Mucosa of stomach (tissue), 1 donor: ENCODE results near the gene TASP1.

Source experiments
- H3K27me3 ChIP-seq: one replicate; pipeline ENCODE4 v1.7.0; 2013; ENCODE audit warnings: mild to moderate bottlenecking, low read length; ENCODE audit not compliant: control insufficient read depth, insufficient read depth
- H3K36me3 ChIP-seq: one replicate; pipeline ENCODE4 v1.7.0; 2013; ENCODE audit warnings: low read length; ENCODE audit not compliant: control insufficient read depth, insufficient read depth
- H3K4me1 ChIP-seq: one replicate; pipeline ENCODE4 v1.7.0; 2013; ENCODE audit warnings: mild to moderate bottlenecking, low read length; ENCODE audit not compliant: control insufficient read depth, insufficient read depth
- H3K4me3 ChIP-seq: one replicate; pipeline ENCODE4 v1.7.0; 2013; ENCODE audit warnings: low read length
- H3K9ac ChIP-seq: one replicate; pipeline ENCODE4 v1.7.0; 2013; ENCODE audit warnings: mild to moderate bottlenecking, low read length, moderate library complexity
- H3K9me3 ChIP-seq: one replicate; pipeline ENCODE4 v1.7.0; 2013; ENCODE audit warnings: mild to moderate bottlenecking, low read length, moderate library complexity; ENCODE audit not compliant: control insufficient read depth
- donor health status: Pancreatic carcinoma.

The TASP1 gene

DNA sequence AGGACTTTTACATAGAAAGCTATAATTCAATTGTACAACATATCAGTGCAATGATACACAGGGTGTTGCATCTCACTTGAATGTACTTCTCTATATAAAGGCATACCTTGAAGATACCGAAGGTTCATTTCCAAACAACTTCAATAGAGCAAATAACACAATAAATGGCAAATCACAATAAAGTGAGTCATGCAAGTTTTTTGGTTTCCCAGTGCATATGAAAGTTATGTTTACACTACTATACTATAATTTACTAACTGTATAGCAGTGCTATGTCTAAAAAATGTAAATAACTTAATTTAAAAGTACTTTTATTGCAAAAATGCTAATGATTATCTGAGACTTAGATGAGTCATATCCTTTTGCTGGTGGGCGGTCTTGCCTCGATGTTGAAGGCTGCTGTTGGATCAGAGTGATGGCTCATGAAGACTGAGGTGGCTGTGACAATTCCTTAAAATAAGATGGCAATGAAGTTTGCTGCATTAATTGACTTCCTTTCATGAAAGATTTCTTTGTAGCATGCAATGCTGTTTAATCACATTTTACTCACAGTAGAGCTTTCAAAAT, 188.8 kb downstream of the TASP1 start:
- no peaks in the 10 kb centered on the region for H3K4me1 ChIP-seq

DNA sequence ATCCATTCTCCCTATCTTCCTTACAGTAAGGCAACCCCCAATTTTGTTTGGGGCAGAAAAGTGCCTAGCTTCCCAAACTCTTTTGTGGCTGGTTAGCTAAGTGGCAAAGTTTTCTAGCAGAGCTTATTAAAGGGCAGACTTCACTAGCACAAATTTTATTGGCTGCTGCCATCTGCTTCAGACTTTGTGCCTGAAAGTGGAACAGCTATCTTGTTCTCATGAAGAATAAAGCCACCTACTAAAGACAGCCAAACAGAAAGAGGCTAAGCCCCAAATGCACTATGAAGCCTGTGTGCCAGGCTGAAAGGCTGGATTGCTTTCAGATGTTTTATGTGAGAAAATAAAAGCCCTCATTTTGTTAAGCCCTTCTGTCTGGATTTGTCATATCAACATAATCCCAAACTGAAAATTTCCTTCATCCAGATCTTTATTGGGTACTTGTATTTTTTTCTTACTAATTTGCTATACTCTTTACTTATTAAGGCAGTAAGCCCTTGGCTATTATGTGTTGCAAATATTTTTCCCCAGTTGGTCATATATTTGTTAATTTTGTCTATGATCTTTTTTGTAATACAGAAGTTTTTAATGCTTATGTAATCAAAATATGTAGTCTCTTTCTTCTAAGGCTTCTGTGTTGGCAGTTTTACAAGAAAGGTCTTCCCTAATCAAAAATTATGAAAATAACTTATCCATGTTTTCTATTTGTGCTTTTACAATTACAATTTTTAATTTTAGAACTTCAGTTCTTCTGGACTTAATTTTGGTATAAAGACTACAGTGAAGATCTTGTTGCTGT, 191.1 kb downstream of the TASP1 start:
- Histone ChIP-seq H3K36me3 (no peaks in the 10 kb centered on the region), H3K9ac (no peak overlapping the region), H3K4me3 (no peak overlapping the region), H3K9me3 (no peaks in the 10 kb centered on the region), H3K4me1 (no peaks in the 10 kb centered on the region), H3K27me3 (no peaks in the 10 kb centered on the region)

More for the DNA sequence above, 188.8 kb downstream of the TASP1 start:
- H3K36me3 ChIP-seq, result no peaks in the 10 kb centered on the region
- H3K27me3 ChIP-seq, result no peaks in the 10 kb centered on the region
- no peak overlapping the region for H3K4me3 ChIP-seq
- H3K9ac ChIP-seq, result no peak overlapping the region
- H3K9me3 ChIP-seq, result no peaks in the 10 kb centered on the region

DNA sequence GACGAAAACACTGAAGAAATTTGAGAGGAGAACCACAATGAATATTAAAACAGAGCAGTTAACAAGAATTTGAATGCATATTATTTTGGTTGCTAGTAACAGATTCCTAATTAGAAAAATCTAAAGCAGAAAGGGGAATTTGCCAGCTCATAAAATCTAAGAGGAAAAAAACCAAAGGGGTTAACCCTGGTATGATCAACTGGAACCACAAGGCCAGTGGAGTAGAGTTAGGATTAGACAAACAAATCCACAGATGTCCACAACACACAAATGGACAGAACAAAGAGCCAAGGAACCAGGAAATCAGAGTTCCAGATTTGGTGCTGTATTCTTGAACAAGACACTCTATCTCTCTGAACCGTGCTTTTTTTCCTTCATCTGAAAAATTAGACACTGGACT, 195.0 kb downstream of the TASP1 start:
- Histone ChIP-seq H3K27me3 (no peaks in the 10 kb centered on the region), H3K36me3 (no peaks in the 10 kb centered on the region), H3K9ac (no peak overlapping the region), H3K9me3 (no peaks in the 10 kb centered on the region), H3K4me3 (no peak overlapping the region), H3K4me1 (no peaks in the 10 kb centered on the region)

DNA sequence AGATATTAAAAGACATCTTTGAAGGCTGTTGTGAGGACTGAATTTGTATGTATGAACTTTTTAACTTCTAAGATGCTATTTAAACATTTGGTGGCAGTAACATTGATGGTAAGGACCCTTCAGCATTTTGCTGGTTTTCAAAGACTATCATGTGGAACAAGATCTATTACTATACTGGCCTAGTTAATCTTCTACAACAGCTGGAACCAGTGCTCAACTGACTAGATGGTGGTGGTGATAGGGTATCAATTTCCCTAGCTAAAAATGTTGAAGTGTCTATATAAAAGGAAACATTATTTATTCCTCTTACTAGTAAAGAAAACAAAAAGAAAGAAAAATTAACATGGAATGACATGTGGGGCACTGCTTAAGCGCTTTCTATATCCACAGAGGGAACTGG, 195.7 kb downstream of the TASP1 start:
- H3K4me3 ChIP-seq, result no peak overlapping the region
- H3K9ac ChIP-seq, result no peak overlapping the region
- no peaks in the 10 kb centered on the region for H3K36me3 ChIP-seq
- H3K9me3 ChIP-seq, result no peaks in the 10 kb centered on the region
- no peaks in the 10 kb centered on the region for H3K27me3 ChIP-seq
- H3K4me1 ChIP-seq, result no peaks in the 10 kb centered on the region

DNA sequence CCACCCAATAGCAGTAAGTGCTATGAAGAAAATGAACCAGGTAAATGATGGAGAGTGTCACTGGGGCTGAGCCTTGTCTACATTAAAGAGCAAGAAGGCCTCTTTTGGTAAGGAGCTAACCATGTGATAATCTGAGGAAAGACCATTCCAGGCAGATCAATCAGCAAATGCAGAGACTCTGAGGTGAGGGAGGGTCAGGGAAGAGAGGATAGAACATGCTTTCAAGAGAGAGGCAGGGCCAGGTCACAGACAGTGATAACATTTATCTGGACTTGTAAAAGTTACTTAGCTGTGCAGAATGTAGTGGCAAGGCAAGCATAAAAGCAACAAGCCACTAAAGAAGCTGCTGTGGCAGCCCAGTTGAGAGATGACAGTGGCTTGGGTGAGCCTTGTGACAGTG, 197.3 kb downstream of the TASP1 start:
- Histone ChIP-seq H3K9ac (no peak overlapping the region), H3K36me3 (no peaks in the 10 kb centered on the region), H3K27me3 (no peaks in the 10 kb centered on the region), H3K4me1 (no peaks in the 10 kb centered on the region), H3K4me3 (no peak overlapping the region), H3K9me3 (no peaks in the 10 kb centered on the region)

DNA sequence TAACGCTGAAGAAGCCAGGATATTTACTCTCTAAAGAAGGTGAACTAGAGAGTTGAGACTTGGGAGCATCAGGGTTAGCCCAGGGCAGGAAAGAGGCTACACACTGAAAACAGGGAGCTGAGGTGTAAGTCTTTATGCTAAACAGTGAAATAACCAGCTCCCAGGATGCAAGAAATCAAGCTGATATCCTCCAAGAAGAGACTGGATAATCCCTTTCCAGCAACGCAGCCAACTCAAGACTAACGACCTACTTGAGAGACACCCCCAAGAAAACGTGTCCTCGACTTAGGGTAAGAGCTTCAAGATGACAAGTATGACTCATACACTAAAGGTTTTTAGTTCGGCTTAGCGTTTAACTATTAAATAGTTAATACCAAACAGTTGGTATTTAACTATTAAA, 202.2 kb downstream of the TASP1 start:
- no peaks in the 10 kb centered on the region for H3K9me3 ChIP-seq
- H3K4me3 ChIP-seq, result no peak overlapping the region
- no peaks in the 10 kb centered on the region for H3K36me3 ChIP-seq
- H3K4me1 ChIP-seq, result no peaks in the 10 kb centered on the region
- no peaks in the 10 kb centered on the region for H3K27me3 ChIP-seq
- no peak overlapping the region for H3K9ac ChIP-seq

DNA sequence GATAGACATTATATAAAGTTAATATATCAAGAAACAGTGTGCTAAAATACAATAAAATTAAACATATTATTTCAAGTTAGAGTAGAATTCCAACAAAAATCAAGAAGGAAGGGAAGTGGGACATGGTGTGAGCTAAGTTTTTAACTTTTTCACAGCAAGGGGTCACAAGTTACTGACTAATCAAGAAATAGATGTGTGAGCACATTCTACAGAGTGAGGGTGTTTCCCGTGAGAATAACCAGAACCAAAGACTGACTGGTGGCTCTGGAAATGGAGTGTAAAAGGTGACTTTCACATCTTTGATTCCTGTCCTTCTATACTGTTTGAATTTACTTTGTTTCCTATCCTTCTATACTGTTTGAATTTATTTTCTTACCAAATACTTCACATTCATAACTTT, 206.6 kb downstream of the TASP1 start:
- Histone ChIP-seq H3K4me1 (no peaks in the 10 kb centered on the region), H3K9me3 (no peaks in the 10 kb centered on the region), H3K36me3 (no peaks in the 10 kb centered on the region), H3K9ac (no peak overlapping the region), H3K27me3 (no peaks in the 10 kb centered on the region), H3K4me3 (no peak overlapping the region)

DNA sequence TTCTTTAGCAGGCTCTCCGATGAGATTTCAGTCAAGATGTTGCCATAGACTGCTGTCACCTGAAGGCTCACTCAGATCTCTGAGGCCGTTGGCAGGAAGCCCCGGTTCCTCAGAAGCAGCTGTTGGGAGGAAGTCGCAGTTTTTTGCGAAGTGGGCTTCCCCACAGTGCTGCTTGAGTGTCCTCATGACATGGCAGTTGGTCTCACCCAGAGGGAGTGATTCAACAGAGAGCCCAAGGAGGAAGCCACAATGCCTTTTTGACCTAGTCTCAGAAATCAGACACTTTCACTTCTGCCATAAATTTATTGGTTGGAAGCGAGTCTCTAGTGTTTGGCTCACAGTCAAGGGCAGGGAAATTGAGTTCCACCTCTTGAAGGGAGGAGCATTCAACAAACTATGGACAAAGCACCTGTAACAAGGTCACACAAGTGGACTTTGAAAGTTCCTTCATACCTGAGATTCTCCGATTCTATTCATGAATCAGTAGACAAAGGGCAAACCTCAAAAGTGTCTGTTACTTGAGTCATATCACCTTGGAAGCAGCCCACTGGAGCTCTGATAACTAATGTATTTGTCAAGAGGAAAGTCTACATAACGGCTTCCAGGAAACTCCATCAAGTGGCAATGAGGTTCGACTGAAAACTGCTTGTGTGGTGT, 208.3 kb downstream of the TASP1 start:
- Histone ChIP-seq H3K9ac (no peak overlapping the region), H3K4me3 (no peak overlapping the region), H3K4me1 (no peaks in the 10 kb centered on the region), H3K27me3 (no peaks in the 10 kb centered on the region), H3K36me3 (no peaks in the 10 kb centered on the region), H3K9me3 (no peaks in the 10 kb centered on the region)

DNA sequence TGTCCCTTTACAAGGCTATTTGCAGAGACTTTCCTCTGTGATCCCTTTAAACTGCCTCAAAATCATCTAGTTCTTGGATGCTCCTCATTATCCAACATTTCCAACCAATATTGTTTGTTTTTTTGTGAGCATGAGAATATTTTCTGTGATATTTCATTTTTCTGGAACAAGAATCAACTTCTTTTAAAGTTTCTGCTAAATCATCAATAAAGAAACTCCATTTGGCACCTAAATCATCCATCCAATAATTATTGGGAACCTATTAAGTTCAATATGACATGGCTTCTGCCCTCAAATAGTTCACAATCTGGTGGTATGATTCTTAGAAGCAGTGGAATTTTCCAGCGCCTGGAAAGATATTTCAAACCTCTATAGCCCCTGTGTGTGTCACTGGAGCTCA, 210.0 kb downstream of the TASP1 start:
- H3K4me1 ChIP-seq, result no peaks in the 10 kb centered on the region
- no peak overlapping the region for H3K9ac ChIP-seq
- H3K9me3 ChIP-seq, result no peaks in the 10 kb centered on the region
- H3K4me3 ChIP-seq, result no peak overlapping the region
- H3K27me3 ChIP-seq, result no peaks in the 10 kb centered on the region
- H3K36me3 ChIP-seq, result no peaks in the 10 kb centered on the region

DNA sequence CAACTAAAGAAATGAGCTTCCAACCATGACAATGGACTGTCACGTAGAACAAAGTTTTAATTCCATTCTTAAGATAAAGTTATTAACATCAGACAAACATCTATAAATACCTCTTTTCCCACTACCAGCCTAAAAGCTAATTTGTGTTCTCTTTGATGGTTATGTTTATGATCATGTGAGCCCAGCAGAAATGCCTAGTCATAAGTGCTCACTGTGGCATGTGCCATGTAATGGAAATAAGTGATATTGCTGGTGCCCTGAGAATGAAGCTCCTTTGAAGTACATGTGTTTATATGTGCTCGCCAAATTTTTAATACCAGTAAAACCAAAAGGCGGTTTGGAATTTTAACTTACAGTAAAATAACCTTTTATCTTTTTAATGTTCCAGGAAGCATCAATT, 211.9 kb downstream of the TASP1 start:
- Histone ChIP-seq H3K9me3 (no peaks in the 10 kb centered on the region), H3K27me3 (no peaks in the 10 kb centered on the region), H3K9ac (no peak overlapping the region), H3K4me3 (no peak overlapping the region), H3K36me3 (no peaks in the 10 kb centered on the region), H3K4me1 (no peaks in the 10 kb centered on the region)

DNA sequence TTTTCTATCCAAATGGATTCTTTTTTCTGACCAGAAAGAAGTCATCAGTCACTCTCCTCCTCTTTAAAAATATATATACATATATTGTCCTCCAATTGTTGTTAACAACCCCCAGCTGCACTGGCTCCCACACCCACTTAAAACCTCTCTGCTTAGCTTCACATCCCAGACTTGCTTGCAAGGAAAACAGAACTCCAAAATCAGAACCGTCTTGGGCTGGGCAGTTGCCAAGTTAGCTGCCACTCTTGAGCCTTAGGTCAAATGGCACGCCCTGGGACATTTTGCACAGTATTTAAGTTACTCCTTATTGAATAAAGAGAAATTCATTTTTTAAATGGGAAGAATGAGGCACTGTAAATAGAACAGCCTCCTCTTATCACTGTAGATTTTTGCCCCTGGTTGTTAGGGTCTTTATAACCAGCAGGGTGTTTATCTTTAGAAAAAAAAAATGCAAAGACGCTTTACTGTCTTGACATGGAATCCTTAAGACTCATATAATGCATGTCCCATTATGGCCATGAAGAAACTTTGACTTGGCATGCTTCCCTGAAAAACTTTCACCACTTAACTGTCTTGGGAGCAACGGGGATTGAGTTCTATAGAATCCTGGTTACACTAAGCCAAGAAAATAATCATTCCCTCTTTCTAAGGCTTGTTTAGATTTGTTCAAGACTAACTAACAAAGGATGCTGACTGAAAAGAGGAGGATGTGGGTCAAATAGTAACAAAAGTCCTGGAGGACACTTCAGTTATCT, 213.2 kb downstream of the TASP1 start:
- no peaks in the 10 kb centered on the region for H3K27me3 ChIP-seq
- H3K4me3 ChIP-seq, result no peak overlapping the region
- H3K4me1 ChIP-seq, result no peaks in the 10 kb centered on the region

More for the DNA sequence above, 213.2 kb downstream of the TASP1 start:
- no peaks in the 10 kb centered on the region for H3K9me3 ChIP-seq
- no peak overlapping the region for H3K9ac ChIP-seq
- no peaks in the 10 kb centered on the region for H3K36me3 ChIP-seq
